ENCODE data around the gene ZBTB16.

DNA sequence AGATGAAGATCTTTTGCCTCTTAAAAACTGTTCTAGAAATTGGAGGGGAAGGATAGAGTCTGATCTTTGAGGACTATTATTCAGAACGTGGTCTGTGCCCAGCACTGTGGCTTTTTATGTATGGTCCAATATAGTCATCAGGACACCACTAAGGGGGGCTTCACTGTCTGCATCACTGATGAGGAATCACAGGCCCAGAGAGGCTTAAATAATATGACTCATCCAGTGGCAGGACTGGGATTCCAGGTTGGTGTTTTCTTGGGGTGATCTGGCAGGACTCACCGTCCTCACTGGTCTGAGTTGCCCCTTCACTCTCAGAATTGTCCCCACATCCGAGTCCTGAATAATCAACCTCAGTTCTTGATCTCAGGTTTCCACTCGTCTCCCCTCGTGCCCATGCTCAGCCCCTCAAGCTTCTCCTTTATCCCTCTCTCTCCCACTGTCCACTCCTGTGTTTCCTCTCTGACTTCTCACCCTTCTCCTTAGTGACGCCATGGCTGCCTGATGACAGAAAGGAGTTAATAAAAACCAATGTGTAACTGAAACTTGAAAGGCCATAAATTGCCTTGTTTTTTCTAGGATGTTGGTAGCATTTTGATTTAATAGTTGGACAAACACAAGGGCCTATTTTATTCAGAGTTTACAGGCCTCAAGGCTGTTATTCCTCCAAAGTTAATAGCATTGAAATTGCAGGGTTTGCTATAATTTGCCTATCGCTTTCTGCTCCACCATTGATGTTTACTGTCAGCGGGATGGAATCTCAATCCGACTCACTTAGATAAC is 141.0 kb downstream of the ZBTB16 start:
- no peak for TF ChIP-seq RAD21 (IDR thresholded peaks at IDR 0.05; ENCODE audit: low read length)
- TF ChIP-seq POLR2A (IDR thresholded peaks at IDR 0.05; ENCODE audit: low read depth, low read length), result no peak
- TF ChIP-seq, protein P1, sequence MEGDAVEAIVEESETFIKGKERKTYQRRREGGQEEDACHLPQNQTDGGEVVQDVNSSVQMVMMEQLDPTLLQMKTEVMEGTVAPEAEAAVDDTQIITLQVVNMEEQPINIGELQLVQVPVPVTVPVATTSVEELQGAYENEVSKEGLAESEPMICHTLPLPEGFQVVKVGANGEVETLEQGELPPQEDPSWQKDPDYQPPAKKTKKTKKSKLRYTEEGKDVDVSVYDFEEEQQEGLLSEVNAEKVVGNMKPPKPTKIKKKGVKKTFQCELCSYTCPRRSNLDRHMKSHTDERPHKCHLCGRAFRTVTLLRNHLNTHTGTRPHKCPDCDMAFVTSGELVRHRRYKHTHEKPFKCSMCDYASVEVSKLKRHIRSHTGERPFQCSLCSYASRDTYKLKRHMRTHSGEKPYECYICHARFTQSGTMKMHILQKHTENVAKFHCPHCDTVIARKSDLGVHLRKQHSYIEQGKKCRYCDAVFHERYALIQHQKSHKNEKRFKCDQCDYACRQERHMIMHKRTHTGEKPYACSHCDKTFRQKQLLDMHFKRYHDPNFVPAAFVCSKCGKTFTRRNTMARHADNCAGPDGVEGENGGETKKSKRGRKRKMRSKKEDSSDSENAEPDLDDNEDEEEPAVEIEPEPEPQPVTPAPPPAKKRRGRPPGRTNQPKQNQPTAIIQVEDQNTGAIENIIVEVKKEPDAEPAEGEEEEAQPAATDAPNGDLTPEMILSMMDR (conservative IDR thresholded peaks at IDR 0.05; ENCODE audit: low read depth, low read length), result no peak
- TF ChIP-seq SMC3 (IDR thresholded peaks at IDR 0.05; ENCODE audit: low read depth, low read length), result no peak

Data from IMR-90 (cell line).